ENCODE results near the gene G6PC1.

G6PC1 gene

GRCh38 chr17:42950044-42950783 lies 49.6 kb downstream of the G6PC1 start:
- no peak for DNase-seq

Measured in activated effector memory CD4-positive, alpha-beta T cell treated with Interleukin-2 at 50 U/mL for 16 hours (primary cell).